DOHH2 (cell line): Measurements from ENCODE around the gene SSBP2.

Experiments
- H3F3A ChIP-seq: fragments of 200-600 bp; sonication (generic), shearing (Covaris generic); 2 replicates; pipeline ENCODE4 v1.6.0; 2016; ENCODE audit warnings: antibody characterized with exemption, mild to moderate bottlenecking; ENCODE audit not compliant: control insufficient read depth, insufficient read depth
- H3K27ac ChIP-seq: fragments of 200-600 bp; sonication (generic); 2 replicates; pipeline ENCODE4 v1.5.1; 2014; ENCODE audit warnings: low read depth, mild to moderate bottlenecking, low read length, moderate library complexity
- H3K27me3 ChIP-seq: fragments of 200-600 bp; sonication (generic); 2 replicates; pipeline ENCODE4 v1.6.1; 2014; ENCODE audit warnings: mild to moderate bottlenecking, low read length, mixed read lengths; ENCODE audit not compliant: control insufficient read depth
- H3K36me3 ChIP-seq: fragments of 200-600 bp; sonication (generic); 2 replicates; pipeline ENCODE4 v1.6.1; 2014; ENCODE audit warnings: mild to moderate bottlenecking, low read length, moderate library complexity, mixed read lengths; ENCODE audit not compliant: control insufficient read depth
- H3K4me1 ChIP-seq: fragments of 200-600 bp; sonication (generic); 2 replicates; pipeline ENCODE4 v1.6.1; 2014; ENCODE audit warnings: mild to moderate bottlenecking, low read length, mixed read lengths; ENCODE audit not compliant: control insufficient read depth
- H3K4me2 ChIP-seq: fragments of 200-600 bp; sonication (generic); 2 replicates; pipeline ENCODE4 v1.6.0; 2014; ENCODE audit warnings: mild to moderate bottlenecking, low read length, moderate library complexity
- H3K4me3 ChIP-seq: fragments of 200-600 bp; sonication (generic); 2 replicates; pipeline ENCODE4 v1.5.1; 2014; ENCODE audit warnings: mild to moderate bottlenecking, low read length, mixed read lengths
- H3K79me2 ChIP-seq: fragments of 200-600 bp; sonication (generic); 2 replicates; pipeline ENCODE4 v1.6.1; 2014; ENCODE audit warnings: mild to moderate bottlenecking, low read length, mixed read lengths; ENCODE audit not compliant: control insufficient read depth
- H3K9me2 ChIP-seq: fragments of 200-600 bp; sonication (generic); replicated peaks from 2 replicates; pipeline ENCODE4 v1.6.1; 2014; ENCODE audit warnings: mild to moderate bottlenecking, low read length, mixed read lengths; ENCODE audit not compliant: control insufficient read depth
- H3K9me3 ChIP-seq: fragments of 200-600 bp; sonication (generic); 2 replicates; pipeline ENCODE4 v1.6.1; 2014; ENCODE audit warnings: antibody characterized with exemption, low read length, mixed read lengths; ENCODE audit not compliant: control insufficient read depth, insufficient read depth
- H4K20me1 ChIP-seq: fragments of 200-600 bp; sonication (generic); 2 replicates; pipeline ENCODE4 v1.6.0; 2014; ENCODE audit warnings: low read depth, mild to moderate bottlenecking, antibody characterized with exemption, low read length, moderate library complexity; ENCODE audit not compliant: control insufficient read depth, insufficient read depth
- EZH2phosphoT487 ChIP-seq: fragments of 200-600 bp; sonication (generic); IDR thresholded peaks from 2 replicates; pipeline ENCODE4 v1.6.1; 2017; ENCODE audit warnings: borderline replicate concordance, mild to moderate bottlenecking, antibody characterized with exemption, low read length, moderate library complexity, mixed read lengths
- TF ChIP-seq, protein P1 (sequence below): fragments of 200-600 bp; sonication (generic); IDR thresholded peaks from one replicate; pipeline ENCODE4 v1.5.1; 2014; ENCODE audit warnings: antibody characterized with exemption, mild to moderate bottlenecking, low read depth, low read length; ENCODE audit not compliant: poor library complexity, severe bottlenecking

SSBP2 gene

DNA sequence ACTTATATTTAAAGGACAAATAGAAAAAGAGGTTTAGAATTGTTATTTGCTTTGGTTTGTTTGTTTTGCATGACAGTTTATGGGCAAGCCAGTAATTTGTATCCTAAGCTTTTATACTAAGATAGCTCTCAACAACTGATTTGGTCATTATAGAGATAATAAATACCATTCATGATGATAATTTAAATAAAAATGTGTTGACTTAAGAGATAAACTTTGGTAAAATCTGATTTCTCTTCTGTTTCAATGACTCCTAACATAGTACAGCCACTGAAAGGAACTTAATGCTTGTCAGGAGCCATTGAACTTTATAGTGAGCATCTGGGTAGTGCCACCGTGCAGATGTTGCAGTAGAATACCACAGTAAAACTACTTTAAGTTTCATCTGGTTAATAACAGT is 196.2 kb downstream of the SSBP2 start:
- Histone ChIP-seq H4K20me1 (no peaks in the 10 kb centered on the region), H3K4me3 (no peak overlapping the region), H3K27me3 (no peaks in the 10 kb centered on the region), H3F3A (no peaks in the 10 kb centered on the region; the same call in 1 of the 2 replicates), H3K4me2 (no peak overlapping the region), H3K9me2 (no peaks in the 10 kb centered on the region), H3K36me3 (peaks cover 14% of the 10 kb centered on the region), H3K79me2 (0 out of 2 replicates have a peak, but pooled peaks cover 2% of the 10 kb centered on the region), H3K9me3 (no peaks in the 10 kb centered on the region), H3K4me1 (peaks cover 12% of the 10 kb centered on the region), H3K27ac (no peak overlapping the region)
- no peak for TF ChIP-seq EZH2phosphoT487
- TF ChIP-seq, protein P1, sequence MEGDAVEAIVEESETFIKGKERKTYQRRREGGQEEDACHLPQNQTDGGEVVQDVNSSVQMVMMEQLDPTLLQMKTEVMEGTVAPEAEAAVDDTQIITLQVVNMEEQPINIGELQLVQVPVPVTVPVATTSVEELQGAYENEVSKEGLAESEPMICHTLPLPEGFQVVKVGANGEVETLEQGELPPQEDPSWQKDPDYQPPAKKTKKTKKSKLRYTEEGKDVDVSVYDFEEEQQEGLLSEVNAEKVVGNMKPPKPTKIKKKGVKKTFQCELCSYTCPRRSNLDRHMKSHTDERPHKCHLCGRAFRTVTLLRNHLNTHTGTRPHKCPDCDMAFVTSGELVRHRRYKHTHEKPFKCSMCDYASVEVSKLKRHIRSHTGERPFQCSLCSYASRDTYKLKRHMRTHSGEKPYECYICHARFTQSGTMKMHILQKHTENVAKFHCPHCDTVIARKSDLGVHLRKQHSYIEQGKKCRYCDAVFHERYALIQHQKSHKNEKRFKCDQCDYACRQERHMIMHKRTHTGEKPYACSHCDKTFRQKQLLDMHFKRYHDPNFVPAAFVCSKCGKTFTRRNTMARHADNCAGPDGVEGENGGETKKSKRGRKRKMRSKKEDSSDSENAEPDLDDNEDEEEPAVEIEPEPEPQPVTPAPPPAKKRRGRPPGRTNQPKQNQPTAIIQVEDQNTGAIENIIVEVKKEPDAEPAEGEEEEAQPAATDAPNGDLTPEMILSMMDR, result no peak

DNA sequence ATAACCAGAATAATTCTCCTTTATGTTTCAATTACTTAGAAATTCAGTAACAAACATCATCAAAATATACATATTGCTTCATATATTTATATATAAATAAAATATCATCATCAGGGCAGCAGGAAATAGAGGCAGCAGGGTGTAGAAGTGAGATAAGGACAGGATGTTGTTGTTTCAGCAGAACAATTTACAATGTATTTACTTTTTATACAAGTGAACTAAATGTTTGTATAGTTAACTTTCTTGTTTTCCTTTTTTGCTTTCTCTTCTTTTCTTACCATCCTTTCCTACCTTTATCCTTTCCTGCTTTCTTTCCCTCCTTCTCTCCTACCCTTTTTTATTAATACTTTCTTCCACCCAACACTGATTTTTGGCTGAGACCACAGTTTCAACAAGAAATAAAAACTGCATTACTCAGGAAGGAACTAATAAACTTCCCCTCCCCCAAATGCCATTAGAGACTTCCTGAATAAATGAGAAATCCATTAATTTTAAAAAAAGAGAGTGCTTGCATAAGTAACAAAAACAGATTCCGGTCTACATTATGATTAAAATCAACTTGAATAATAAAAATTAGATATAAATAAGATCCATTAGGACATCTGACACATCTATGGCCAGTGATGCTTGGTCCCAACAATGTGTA is 197.2 kb downstream of the SSBP2 start:
- Histone ChIP-seq H3K9me3 (no peaks in the 10 kb centered on the region), H3F3A (no peaks in the 10 kb centered on the region; the same call in 1 of the 2 replicates), H3K9me2 (no peaks in the 10 kb centered on the region), H3K4me2 (no peak overlapping the region), H4K20me1 (no peaks in the 10 kb centered on the region), H3K27ac (no peak overlapping the region), H3K4me3 (no peak overlapping the region), H3K36me3 (peaks cover 19% of the 10 kb centered on the region), H3K79me2 (0 out of 2 replicates have a peak, but pooled peaks cover 2% of the 10 kb centered on the region), H3K4me1 (peaks cover 12% of the 10 kb centered on the region), H3K27me3 (no peaks in the 10 kb centered on the region)
- TF ChIP-seq EZH2phosphoT487, result no peak

DNA sequence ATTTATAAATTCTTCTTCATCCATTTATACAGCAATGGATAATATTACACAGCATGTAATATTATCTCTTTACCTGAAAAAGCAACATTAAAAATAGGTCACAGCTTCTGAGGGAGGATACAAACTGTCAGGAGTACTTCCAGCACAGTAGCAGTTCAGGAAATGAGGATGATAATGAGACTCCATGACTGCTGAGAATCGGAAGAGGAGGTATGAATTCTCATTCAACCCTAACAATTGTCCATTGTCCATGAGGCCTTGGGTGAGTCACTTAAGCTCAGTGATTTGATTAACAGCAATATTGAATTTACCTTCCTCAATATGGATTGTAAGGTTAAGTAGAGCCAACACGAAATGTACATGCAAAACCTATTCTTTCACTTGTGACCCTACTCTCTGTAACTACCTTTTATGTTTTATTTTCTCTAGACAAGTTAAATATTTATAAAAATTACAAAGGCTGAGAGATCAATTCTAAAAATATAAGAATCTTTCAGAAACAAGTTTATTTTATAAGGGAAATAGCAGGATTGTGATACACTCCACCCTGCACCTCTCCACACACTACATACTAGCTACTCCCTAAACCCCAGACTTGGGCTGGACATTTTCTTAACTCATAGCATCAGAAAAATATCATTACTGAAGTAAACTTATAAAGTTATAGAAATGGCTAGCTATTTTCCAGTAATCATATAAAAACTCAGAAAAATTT is 197.9 kb downstream of the SSBP2 start:
- H3K27ac ChIP-seq, result no peak overlapping the region
- H3K27me3 ChIP-seq, result no peaks in the 10 kb centered on the region
- no peaks in the 10 kb centered on the region for H3K9me3 ChIP-seq
- 0 out of 2 replicates have a peak, but pooled peaks cover 2% of the 10 kb centered on the region for H3K79me2 ChIP-seq
- no peaks in the 10 kb centered on the region; the same call in 1 of the 2 replicates for H3F3A ChIP-seq
- no peak overlapping the region for H3K4me3 ChIP-seq
- H3K36me3 ChIP-seq, result peaks cover 14% of the 10 kb centered on the region
- no peaks in the 10 kb centered on the region for H4K20me1 ChIP-seq
- TF ChIP-seq EZH2phosphoT487, result no peak
- TF ChIP-seq, protein P1, result no peak
- H3K9me2 ChIP-seq, result no peaks in the 10 kb centered on the region
- H3K4me2 ChIP-seq, result no peak overlapping the region
- peaks cover 12% of the 10 kb centered on the region for H3K4me1 ChIP-seq

DNA sequence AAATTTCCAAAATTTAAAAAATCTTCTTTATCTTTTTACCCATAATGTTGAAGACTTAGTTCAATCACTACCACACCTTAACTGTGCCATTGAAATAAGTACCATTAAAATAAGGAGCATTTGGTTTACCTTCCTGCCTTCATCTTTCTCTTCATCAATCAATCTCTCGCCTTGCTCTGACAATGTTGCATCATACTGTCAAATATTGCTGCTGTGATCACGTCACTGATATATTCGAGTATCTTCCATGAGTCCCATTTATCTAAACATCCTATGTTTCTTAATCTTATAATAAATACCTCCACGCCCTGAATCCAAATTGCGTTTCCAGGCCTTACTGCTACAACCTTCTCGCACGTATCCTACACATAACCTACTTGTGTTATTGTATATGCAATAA is 201.8 kb downstream of the SSBP2 start:
- TF ChIP-seq EZH2phosphoT487, result no peak
- TF ChIP-seq, protein P1, result no peak
- Histone ChIP-seq H4K20me1 (no peaks in the 10 kb centered on the region), H3K27ac (no peak overlapping the region), H3K9me2 (no peaks in the 10 kb centered on the region), H3K36me3 (peaks cover 29% of the 10 kb centered on the region), H3F3A (no peaks in the 10 kb centered on the region; the same call in 1 of the 2 replicates), H3K4me2 (no peak overlapping the region), H3K4me1 (peaks cover 6% of the 10 kb centered on the region), H3K4me3 (no peak overlapping the region), H3K27me3 (no peaks in the 10 kb centered on the region), H3K9me3 (no peaks in the 10 kb centered on the region), H3K79me2 (peaks cover 5% of the 10 kb centered on the region; the same call in 1 of the 2 replicates)
